Suppressor macrophage (primary cell): ENCODE results near the gene AIP.
"Not testable (repeated sequence)": the region's sequence is repeated elsewhere in the genome, so short reads cannot be mapped to it uniquely, and the experiment has no call there.

Experiments
- DNase-seq, 4 experiments: peaks; one replicate each; pipeline ENCODE4 v3.0.0-alpha.2; 2020 to 2022

The AIP gene

DNA sequence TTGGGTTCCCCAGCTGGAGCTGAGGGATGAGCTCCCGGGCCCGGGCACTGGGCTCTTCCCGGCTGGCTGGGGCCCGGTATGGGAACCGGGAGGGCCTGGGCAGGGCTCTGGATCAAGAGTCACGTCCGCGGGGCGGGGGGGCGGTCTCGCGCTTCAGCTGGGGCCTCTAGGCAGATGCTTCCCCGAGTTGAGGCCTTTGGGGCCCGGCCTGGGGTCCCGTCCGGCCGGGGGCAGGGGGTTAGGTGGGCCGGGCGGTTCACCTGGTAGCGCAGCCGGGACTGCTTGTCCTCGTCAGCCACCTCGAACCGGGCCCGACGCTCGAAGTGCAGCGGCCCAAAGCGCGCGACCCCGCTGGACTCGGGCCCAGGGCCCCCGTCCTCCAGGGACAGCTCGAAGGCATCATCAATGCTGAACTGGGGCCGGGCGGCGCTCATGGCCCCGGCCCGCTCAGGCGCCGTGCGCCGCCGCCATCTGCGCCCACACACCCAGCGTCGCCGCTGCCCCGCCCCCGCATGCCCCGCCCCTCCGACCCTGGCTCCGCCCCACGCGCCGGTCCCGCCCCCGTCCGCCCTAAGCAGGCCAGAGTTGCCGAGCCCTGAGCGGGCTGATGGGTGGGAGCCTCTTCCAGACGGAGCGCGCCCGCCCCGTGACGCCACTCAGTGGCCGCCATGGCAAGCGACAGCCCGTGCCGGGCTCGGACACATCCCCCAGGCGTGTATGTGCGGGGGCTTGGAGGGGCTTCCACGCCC is 13.9 kb upstream of the AIP start, which contains the start of gene TMEM134:
Gene TMEM134, minus strand, starts transcription at position 493 of the 749 bp plus-strand sequence. Its CDS starts 59 bp downstream, at position 434.
- DNase-seq, result peak; percentile 96 to 99 (median 97)

DNA sequence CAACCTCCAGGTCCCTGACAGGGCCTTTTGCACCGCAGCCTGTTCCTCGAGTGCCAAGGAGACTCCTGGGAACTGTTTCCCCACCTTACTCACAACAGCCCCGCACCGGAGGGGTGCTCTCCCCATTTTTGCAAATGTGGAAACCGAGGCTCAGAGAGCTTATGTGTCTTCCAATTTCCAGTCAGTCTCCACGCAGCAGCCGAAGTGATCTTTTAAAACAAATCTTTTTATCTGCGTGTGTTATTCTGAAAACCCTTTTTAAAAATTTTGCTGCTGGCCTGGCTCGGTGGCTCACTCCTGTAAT is 13.4 kb upstream of the AIP start:
- no peak for DNase-seq

DNA sequence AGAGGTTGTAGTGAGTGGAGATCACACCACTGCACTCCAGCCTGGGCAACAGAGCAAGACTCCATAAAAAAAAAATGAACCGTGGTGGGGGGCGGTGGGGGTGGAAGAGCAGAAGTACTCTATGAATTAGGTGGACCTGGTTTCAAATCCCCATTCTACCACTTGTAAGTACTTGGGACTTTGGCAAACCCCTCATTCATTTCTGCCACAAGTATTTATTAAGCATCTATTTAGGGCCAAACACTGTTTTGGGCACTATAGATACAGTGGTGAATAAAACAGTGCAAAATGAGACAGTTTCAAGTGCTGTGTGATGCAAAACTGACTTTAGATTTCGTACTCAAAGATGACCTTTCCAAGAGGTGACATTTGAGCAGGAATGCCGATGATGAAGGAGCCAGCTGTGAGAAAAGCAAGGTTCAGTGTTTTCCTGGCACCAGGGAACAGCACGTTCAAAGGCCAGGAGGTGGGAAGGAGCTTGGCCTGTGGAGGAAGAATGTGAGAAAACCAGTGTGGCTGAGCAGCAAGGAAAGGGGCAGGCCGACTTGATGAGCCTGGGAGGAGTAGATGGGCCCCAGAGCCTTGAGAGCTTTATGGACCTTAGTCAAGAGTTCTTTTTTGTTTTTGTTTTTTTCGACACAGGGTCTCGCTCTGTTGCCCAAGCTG is 12.4 kb upstream of the AIP start:
- DNase-seq, result no peak

DNA sequence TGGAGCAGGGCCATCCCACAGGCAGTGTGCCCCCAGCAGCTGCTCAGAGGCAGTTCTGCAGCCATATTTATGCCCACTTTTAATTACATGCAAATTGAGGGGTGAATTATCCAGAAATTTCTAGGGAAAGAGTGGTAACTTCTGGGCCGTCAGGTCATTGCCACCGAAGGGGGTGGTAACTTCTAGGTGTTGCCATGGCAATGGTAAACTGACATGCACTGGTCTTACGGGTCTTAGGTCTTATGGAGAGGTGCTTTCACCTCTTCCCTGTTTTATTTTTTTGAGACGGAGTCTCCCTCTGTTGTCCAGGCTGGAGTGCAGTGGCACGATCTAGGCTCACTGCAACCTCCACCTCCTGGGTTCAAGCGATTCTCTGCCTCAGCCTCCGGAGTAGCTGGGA is 9.9 kb upstream of the AIP start:
- no peak for DNase-seq

DNA sequence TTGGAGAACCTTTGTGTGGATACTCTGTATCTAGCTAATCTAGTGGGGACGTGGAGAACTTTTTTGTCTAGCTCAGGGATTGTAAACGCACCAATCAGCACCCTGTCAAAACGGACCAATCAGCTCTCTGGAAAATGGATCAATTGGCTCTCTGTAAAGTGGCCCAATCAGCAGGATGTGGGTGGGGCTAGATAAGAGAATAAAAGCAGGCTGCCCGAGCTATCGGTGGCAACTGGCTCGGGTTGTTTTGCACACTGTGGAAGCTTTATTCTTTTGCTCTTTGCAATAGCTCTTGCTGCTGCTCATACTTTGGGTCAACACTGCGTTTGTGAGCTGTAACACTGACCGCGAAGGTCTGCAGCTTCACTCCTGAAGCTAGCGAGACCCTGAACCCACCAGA is 6.1 kb upstream of the AIP start:
- DNase-seq, result not testable (repeated sequence)

DNA sequence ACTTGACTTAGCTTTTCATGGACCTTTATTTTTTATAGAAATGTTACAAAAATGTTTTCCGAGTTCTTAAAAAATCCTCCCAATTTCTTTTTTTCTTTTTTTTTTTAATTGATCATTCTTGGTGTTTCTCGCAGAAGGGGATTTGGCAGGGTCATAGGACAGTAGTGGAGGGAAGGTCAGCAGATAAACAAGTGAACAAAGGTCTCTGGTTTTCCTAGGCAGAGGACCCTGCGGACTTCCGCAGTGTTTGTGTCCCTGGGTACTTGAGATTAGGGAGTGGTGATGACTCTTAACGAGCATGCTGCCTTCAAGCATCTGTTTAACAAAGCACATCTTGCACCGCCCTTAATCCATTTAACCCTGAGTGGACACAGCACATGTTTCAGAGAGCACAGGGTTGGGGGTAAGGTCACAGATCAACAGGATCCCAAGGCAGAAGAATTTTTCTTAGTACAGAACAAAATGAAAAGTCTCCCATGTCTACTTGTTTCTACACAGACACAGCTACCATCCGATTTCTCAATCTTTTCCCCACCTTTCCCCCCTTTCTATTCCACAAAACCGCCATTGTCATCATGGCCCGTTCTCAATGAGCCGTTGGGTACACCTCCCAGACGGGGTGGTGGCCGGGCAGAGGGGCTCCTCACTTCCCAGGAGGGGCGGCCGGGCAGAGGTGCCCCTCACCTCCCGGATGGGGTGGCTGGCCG is 5.3 kb upstream of the AIP start:
- not testable (repeated sequence) for DNase-seq

DNA sequence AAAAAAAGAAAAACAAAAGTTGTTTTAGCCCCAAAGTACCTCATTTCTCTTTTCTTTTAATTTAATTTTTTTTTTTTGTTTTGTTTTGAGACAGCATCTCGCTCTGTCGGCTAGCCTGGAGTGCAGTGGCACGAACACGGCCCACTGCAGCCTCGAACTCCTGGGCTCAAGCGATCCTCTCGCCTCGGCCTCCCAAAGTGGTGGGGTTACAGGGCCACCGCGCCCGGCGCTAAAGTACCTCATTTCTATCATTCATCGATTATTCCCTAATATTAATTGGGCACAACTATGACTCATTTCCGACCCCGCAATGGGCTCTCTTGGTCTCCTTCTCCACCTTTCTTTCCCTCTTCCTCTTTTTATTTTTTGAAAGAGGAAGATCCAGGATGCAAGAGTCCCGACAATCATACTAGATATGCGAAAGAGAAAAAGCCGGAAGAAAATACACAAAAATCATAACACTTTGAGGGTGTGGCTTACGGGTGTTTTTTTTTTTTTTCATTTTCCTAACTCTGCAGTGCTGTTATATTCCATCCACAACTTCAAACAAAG is 475 bp upstream of the AIP start:
- peak in 3 of 4 experiments; percentile 49 to 85 (median 80) for DNase-seq

DNA sequence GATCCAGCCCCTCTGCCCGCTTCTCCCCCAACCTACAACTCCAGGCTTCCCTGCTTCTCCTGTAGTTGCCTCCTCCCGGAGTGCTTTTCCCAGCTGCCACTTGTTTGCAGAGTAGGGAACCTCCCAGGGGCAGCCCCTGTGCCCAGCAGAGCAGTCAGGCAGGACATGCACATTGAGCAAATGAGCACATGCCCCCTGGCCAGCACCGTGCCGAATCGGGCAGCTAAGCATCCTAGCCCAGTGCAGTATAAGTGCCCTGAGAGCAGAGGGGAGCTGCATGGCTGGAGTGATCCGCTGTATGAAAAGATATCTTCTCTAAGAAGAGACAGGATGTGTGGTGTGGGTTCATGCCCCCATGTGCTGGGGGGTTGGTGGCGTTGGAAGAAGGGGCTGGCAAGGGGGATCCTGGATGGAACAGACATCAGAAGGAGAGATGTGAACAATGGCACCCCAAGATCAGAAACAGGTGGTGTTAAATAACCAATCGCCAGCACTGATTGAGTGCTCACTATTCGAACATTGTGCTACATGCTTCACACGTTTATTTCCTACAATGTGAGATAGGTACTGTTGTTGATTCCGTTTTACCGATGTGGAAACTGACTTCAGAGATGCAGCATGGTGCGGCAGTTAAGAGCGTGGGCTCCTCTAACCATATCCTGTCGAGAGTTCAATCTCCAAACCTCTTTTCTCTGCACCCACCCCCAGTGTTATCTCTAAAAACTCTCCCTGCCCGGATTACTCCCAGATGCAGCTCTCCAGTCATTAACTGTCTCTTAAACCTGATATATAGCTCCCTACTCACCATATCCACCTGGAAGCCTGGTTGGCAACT is 1.2 kb downstream of the AIP start:
- no peak for DNase-seq

DNA sequence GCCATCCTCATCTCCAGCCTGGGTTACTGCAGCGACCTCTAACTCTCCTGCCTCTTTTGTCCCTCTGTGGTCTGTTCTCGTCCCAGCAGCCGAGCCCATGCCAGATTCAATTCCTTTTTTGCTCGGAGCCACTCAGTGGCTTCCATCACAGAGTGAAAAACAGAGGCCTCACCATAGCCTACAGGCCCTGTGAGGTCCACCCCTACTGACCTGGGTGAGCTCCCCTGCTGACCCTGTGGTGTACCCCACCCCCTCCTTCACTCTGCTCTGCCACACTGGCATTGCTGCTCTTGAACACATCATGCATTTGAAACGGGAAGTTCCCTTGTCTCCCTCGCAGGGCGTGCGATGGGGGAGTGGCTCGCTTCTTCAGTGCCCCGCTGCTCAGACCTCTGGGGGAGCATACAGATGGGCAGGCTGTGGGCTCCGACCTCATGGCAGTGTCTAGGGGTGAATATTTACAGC is 2.1 kb downstream of the AIP start:
- DNase-seq, result peak; percentile 60 to 78 (median 72)

DNA sequence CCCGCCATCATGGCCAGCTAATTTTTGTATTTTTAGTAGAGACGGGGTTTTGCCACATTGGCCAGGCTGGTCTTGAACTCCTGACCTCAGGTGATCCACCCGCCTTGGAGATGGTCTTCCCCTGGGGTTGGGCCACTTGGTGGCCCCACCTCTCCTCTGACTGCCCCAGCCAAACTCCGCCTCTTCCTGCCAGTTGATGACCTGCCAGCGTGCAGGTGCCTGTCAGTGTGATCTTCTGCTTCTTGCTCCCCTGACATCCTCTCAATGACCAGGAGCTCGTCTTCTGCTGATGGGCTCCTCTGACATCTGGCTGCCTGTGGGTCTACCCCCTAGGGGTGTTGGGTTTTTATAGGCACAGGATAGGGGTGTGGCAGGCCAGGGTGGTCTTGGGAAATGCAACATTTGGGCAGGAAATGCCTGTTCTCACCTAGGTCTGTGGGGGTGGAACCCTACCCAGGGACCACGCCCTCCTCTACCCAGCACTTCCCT is 3.1 kb downstream of the AIP start:
- DNase-seq, result not testable (repeated sequence)

DNA sequence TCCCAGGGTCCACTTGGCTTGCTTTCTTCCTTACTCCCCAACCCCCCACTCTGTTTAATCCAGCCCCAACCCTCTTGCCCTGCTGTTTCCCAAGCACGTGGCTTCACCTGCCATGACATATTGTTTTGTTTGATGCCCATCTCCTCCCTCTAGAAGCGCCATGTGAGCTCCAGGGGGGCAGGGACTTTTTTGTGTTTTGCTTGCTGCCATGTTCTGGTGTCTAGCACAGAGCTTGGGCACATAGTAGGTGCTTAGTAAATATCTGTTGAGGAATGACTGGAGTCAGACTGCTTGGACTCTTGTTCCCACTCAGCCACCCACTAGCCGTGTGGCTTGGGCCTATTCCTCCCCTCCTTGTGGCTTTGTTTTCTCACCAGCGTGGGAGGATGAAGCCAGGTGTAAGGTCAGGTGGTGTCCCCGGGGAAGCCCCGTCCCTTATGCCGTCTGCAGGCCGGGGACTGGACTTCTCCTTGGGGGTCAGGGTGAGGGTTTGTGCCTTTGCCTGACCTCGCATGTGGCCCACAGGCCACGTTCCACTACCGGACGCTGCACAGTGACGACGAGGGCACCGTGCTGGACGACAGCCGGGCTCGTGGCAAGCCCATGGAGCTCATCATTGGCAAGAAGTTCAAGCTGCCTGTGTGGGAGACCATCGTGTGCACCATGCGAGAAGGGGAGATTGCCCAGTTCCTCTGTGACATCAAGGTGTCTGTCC is 3.8 kb downstream of the AIP start:
- DNase-seq, result no peak

DNA sequence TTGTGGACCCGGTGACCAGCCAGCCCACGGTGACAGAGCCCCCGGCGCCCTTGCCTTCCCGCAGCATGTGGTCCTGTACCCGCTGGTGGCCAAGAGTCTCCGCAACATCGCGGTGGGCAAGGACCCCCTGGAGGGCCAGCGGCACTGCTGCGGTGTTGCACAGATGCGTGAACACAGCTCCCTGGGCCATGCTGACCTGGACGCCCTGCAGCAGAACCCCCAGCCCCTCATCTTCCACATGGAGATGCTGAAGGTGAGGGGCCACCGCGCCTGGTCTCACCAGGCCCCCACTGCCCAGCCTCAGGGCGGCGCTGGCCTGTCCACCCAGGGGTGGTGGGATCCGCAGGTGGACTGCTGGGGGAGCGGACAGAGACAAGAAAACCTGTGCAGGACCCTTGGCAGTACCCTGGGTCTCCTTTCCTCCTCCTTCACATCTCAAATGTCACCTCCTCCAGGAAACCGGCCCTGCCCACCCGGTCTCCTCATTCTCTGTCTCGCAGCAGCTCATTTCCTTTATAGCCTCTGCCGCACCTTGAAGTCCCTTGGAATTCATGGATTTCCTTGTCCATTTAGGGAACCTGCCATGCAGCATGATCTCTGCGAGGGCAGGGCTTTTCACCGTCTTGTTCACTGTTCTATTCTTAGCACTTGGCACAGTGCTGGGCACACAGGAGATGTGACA is 6.5 kb downstream of the AIP start:
- no peak for DNase-seq

DNA sequence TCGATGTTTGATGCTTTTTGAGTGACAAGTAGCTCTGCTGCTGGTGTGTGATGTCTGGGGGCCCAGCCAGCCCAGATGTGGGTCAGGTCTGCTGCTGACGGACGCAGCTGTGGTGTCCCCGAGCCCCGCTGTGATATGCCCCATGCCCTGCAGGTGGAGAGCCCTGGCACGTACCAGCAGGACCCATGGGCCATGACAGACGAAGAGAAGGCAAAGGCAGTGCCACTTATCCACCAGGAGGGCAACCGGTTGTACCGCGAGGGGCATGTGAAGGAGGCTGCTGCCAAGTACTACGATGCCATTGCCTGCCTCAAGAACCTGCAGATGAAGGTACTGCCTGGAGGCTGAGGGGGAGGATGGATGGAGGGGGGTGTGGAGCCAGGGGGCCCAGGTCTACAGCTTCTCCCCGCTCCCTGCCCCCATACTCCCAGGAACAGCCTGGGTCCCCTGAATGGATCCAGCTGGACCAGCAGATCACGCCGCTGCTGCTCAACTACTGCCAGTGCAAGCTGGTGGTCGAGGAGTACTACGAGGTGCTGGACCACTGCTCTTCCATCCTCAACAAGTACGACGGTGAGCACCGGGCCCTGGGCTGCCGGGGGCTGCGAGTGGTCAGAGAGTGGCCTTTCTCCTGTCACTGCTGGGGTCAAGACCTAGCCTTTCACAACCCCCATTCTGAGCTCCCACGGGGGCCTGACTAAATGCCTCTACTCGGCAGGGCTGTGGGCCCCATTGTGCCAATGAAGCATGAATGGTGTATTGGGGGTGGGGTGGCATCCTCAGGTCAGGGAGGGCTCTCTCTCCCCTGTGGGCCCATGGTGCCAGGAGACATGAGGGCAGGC is 7.3 kb downstream of the AIP start:
- DNase-seq, result no peak

DNA sequence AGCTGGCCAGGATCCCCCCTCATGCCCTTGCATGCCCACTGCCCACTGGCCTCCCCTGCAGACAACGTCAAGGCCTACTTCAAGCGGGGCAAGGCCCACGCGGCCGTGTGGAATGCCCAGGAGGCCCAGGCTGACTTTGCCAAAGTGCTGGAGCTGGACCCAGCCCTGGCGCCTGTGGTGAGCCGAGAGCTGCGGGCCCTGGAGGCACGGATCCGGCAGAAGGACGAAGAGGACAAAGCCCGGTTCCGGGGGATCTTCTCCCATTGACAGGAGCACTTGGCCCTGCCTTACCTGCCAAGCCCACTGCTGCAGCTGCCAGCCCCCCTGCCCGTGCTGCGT is 7.9 kb downstream of the AIP start:
- DNase-seq, result no peak

DNA sequence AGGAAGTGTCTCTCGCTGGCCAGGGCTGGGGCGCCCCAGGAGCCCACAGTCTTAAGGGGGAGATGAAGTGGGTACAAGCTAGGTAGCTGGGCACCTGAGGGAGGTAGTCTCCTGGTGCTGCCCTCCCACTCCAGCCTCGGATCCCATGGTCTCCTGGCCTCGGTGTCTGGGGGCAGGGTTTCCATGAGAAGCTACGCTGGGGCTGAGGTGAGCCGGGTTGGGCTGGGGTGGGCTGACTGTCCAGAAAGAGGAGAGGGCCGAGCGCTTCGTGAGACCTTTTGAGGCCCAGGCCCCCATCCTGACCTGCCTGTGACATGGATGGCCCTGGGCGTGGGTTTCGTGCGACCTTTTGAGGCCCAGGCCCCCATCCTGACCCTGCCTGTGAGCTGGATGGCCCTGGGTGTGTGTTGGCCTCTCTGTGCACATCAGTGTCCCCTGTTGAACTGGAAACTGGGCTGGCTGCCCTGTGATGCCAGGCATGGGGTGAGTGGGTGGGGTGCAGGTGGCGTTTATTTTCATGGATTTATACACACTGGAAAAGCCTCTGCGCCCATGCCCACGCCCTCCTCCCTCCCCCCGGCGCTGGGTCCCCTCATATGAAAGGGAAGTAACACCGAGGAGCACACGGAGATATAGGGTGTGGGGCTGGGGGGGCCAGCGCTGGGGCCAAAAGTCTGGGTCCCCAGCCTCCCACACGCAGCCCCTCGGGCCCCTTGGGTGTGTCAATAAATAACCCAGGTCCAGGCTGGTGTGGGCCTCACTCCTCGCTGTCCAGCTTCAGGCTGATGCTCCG is 8.6 kb downstream of the AIP start:
- DNase-seq, result no peak

DNA sequence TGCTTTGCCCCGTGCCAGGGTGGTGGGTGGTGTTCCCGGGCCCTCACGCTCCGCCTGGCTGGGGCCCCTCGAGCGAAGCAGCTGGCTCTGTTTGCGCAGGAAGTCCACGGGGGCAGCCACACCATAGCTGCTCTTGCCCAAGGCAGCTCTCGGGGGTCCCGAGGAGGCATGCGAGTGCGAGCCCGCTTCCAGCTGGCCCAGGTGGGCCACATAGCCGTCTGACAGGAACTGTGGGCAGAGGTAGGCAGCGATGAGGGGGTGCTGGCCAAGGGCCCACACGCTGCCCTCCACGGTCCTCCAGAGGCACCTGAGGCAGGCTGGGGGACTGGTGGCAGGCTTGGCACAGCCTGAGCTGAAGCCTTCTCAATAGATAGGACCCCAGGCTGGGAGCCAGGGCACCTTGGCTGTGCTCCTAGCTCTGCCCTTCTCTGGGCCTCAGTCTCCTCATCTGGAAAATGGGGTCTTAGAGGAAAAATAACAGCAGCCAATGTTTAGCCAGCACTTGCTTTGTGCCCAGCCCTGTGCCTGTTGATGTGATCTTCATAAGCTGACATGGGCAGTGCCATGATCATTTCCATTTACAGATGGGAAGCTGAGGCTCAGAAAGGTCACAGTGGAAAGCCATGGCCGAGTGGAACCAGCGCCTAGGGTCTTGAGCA is 9.4 kb downstream of the AIP start:
- DNase-seq, result no peak

DNA sequence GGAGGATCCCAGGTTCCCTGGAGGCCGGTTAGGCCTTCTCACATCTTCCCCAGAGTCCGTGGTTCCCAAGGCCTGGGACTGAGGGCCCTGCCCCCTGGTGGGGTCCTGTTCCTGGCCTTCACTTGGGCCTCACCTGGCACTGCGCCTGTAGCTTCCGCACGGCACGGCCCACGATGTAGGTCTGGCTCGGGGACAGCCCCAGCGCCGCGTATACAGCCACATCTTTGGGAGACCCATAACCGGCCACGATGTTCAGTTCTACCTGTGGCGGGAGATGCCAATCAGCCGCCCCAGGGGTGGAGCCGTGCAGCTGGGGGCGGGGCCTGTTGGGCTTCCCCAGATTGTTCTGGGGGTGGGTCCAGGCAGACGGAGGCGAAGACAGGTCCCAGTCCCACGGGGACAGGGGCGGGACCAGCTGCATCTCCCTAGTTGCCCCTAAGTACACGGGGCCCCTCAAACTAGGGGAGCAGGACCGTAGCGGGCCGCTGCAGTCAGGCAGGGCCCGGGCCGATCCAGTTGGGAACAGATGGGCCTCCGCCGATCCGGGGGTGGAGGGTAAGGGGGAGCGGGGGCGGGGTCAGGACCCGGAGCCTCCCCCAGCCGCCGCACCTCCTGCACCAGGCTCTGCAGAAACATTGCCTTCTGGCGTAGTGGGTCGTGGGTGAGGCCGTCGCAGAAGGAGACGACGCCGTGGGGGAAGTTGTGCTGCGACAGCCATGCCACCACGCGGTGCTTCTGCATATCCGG is 10.1 kb downstream of the AIP start:
- DNase-seq, result no peak
